Pulmonary artery endothelial cell (primary cell): ENCODE measurements around the gene EXT2. TPM values are rescaled to one million over a fixed set of nuclear protein-coding genes. Genes with fewer than 3 reads are reported as not detected.

Experiments
- DNase-seq: peaks from one replicate; pipeline ENCODE4 v3.0.0-alpha.2; 2011; ENCODE audit warnings: low read depth, low spot score
- total RNA-seq: library from RNA; depleted of rRNA; stranded (reverse); fragments of >200 nt; gene quantifications from 2 replicates; pipeline ENCODE4 v1.2.3, GENCODE V29; 2014

The EXT2 gene
- total RNA-seq, 1 donor from 2014 or later, result 87.9 TPM

DNA sequence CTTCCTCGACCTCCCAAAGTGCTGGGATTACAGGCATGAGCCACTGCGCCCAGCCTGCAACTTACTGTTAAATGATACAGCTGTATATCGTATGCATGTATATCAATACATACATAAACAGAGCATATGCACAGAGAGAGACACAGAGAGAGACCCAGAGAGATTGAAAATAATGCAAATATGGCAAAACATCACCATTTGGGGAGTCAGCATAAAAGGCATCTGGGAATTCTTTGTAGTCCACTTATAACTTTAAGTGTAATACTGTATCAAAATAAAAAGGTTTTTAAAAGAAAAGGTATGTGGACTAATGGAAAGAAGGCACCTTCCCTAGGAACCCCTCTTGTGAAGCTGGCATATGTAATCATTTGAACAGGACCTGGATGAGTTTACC lies 192.7 kb downstream of the EXT2 start:
- DNase-seq, result no peak

DNA sequence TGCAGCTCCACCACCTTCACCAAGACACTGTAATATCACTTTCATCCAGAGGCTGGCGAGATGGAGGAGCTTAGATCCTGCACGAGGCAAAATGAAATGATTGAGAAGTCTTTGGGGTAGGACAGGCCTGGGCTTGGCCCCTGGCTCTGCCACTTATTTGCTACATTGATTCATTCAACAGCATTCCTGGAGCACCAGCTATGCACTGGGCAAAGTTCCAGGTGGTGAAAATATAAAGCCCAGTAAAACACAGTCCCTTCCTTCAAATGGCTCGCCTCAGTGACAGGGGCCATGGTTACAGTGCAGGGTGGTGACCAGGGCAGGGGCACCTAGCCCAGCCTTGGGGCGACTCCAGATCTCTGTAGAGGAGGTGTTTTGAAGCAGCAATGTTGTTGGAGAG lies 194.7 kb downstream of the EXT2 start:
- no peak for DNase-seq

Other genes starting within 250 kb of the EXT2 start
- 28.2 and 42.8 TPM in 2 replicates for gene ALKBH3, start 214.8 kb upstream of the EXT2 start, total RNA-seq
- 1.7 and 1.8 TPM in 2 replicates for gene C11orf96, start 153.0 kb upstream of the EXT2 start, total RNA-seq
- gene ACCSL, start 47.7 kb upstream of the EXT2 start, total RNA-seq, result not detected in 2 replicates
- 2.4 and 2.8 TPM in 2 replicates for gene ACCS, start 29.4 kb upstream of the EXT2 start, total RNA-seq
- not detected in 2 replicates for gene ALX4, start 214.5 kb downstream of the EXT2 start, total RNA-seq